Common myeloid progenitor, CD34-positive (primary cell): Measurements from ENCODE around the gene RPS6KL1. TPM values are rescaled to one million over a fixed set of nuclear protein-coding genes. Genes with fewer than 3 reads are reported as not detected.
A peak's percentile ranks its signal among the peaks of the same experiment; 100 is the strongest.

Source experiments
- CTCF ChIA-PET: fragments of 350-600 bp; sonication (Branson Sonifier 250); formaldehyde crosslinking; loops from one replicate; lab custom pipeline; 2021; ENCODE audit warnings: antibody characterized with exemption; lab: Charles Lee
- POLR2A ChIA-PET: fragments of 350-600 bp; sonication (Branson Sonifier 250); formaldehyde crosslinking; loops from one replicate; lab custom pipeline; 2021; ENCODE audit warnings: antibody characterized with exemption; lab: Charles Lee
- DNase-seq, 3 donors: peaks; one replicate each; pipeline versions ENCODE4 v3.0.0 to v3.0.0-alpha.2; 2013
- H3K27ac ChIP-seq, 2 experiments: 1 replicate in 1 of 2; 2 replicates in 1 of 2; pipeline ENCODE4 v1.7.0; 2013; ENCODE audit warnings: inconsistent platforms in 2 of 2, low read length in 2 of 2, mild to moderate bottlenecking in 2 of 2, low read depth in 1 of 2, moderate library complexity in 1 of 2; ENCODE audit not compliant: severe bottlenecking in 2 of 2, insufficient read depth in 1 of 2, poor library complexity in 1 of 2
- H3K27me3 ChIP-seq, 5 experiments: replicated peaks in 2 of 5; 1 replicate in 3 of 5; 2 replicates in 2 of 5; pipeline versions ENCODE4 v1.6.1 to v1.7.0; 2013; ENCODE audit warnings: low read length in 4 of 5, mild to moderate bottlenecking in 2 of 5, moderate library complexity in 2 of 5, inconsistent platforms in 1 of 5; ENCODE audit not compliant: insufficient read depth in 5 of 5, control insufficient read depth in 4 of 5
- H3K36me3 ChIP-seq, 4 experiments: 1 replicate in 2 of 4; 2 replicates in 2 of 4; pipeline versions ENCODE4 v1.6.1 to v1.7.0; 2013; ENCODE audit warnings: low read length in 3 of 4, control low read depth in 1 of 4, mild to moderate bottlenecking in 1 of 4; ENCODE audit not compliant: control insufficient read depth in 4 of 4, insufficient read depth in 4 of 4
- H3K4me1 ChIP-seq, 4 experiments: 1 replicate in 3 of 4; 2 replicates in 1 of 4; pipeline versions ENCODE4 v1.6.1 to v1.7.1; 2013; ENCODE audit warnings: low read length in 3 of 4, mild to moderate bottlenecking in 3 of 4, control low read depth in 1 of 4, inconsistent platforms in 1 of 4, moderate library complexity in 1 of 4; ENCODE audit not compliant: control insufficient read depth in 4 of 4, insufficient read depth in 4 of 4; ENCODE audit errors: control extremely low read depth in 1 of 4
- H3K4me3 ChIP-seq, 7 experiments: 1 replicate in 4 of 7; 2 replicates in 3 of 7; pipeline versions ENCODE4 v1.5.1 to v1.7.0; 2013; ENCODE audit warnings: mild to moderate bottlenecking in 7 of 7, low read length in 6 of 7, moderate library complexity in 6 of 7, inconsistent platforms in 2 of 7, low read depth in 2 of 7, control low read depth in 1 of 7; ENCODE audit not compliant: insufficient read depth in 4 of 7, control insufficient read depth in 1 of 7; ENCODE audit errors: extremely low read depth in 1 of 7
- H3K9me3 ChIP-seq, 5 experiments: 1 replicate in 4 of 5; 2 replicates in 1 of 5; pipeline versions ENCODE4 v1.6.1 to v1.7.1; 2013; ENCODE audit warnings: low read length in 4 of 5, mild to moderate bottlenecking in 2 of 5, inconsistent platforms in 1 of 5, low read depth in 1 of 5, moderate library complexity in 1 of 5; ENCODE audit not compliant: control insufficient read depth in 4 of 5, insufficient read depth in 2 of 5; ENCODE audit errors: control extremely low read depth in 1 of 5
- WGBS: methylation state at CpG from one replicate; pipeline ENCODE4 v1.1.5; 2013; ENCODE audit not compliant: insufficient coverage; 5-methylcytosine and 5-hydroxymethylcytosine counted together
- polyA plus RNA-seq: library from polyadenylated mRNA; unstranded; fragments of 120-200 nt; gene quantifications from one replicate; pipeline ENCODE4 v1.2.1, GENCODE V29; 2013

Gene RPS6KL1
- polyA plus RNA-seq, result 3.5 TPM

DNA sequence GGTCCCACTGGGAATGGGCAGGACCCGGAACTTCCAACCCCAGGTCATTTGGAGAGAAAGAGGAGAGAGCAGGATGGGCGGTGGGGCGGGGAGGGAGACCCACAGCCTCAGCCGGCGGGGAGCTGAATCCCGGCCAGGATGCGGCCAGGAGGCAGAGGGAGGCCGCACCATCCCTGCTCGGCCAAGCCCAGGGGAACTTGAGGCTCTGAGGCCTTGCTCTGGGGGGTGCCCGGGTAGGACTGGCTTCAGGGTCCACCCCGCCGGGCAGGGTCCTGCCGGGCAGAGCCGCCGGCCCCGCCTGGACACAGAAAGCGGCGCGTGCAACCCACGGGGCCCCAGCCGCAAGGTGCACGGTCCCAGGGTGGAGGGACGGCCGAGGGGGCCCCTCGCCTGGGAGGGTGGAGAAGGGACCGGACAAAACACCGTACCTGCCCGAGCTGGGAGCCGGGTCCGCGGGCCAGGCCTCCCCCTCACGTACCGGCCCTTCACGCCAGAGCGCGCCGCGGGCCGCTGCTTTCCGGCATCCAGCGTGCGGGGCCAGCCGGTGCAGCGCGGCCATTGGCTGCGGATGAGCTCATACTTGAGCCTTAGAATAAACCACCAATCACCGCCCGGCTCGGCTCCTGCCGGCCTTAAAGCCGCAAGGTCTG is at the start of gene RPS6KL1:
Gene RPS6KL1 (minus strand): TSS at position 509 of the 650 bp plus-strand sequence. CDS start 1,719 bp downstream, outside the sequence.
- CTCF ChIA-PET, result interaction anchor here (0.8 to 3.1 kb wide), 10 partner anchors 9 to 169 kb away, joined by 3 to 14 read pairs (median 8); no protein-coding TSS in a partner anchor
- H3K27ac ChIP-seq, result no peak within 1 kb of the TSS
- H3K9me3 ChIP-seq, result no peaks in the 10 kb centered on the region
- H3K27me3 ChIP-seq, result no peaks in the 10 kb centered on the region
- 10% methylated on average over 31 of the region's 51 CpGs for WGBS
- POLR2A ChIA-PET, result interaction anchor here (0.5 to 1.2 kb wide), 2 partner anchors 19 to 429 kb away, joined by 3 to 4 read pairs; partner anchors contain the start of gene ISCA2
- peaks cover 0 to 6% (median 3%) of the 10 kb centered on the region in 4 experiments for H3K4me1 ChIP-seq
- H3K4me3 ChIP-seq, result peak within 1 kb of the TSS; percentile 4 to 74 (median 66)
- DNase-seq, result peak; percentile 81 to 89 (median 87)
- H3K36me3 ChIP-seq, result no peaks in the 10 kb centered on the region

GRCh38 chr14:74968811-74969210 is 45.8 kb upstream of the RPS6KL1 start:
- no peaks in the 10 kb centered on the region for H3K9me3 ChIP-seq
- WGBS, result 93% methylated on average over 1 of the region's 1 CpG
- no peaks in the 10 kb centered on the region for H3K27me3 ChIP-seq
- H3K4me1 ChIP-seq, result peaks cover 0 to 18% (median 12%) of the 10 kb centered on the region in 4 experiments
- no peak overlapping the region for H3K4me3 ChIP-seq
- ChIA-PET POLR2A (no interaction called here), CTCF (interaction anchor here (0.8 to 2.0 kb wide), 7 partner anchors 13 to 120 kb away, joined by 3 to 7 read pairs (median 3); no protein-coding TSS in a partner anchor)
- no peak for DNase-seq
- no peak overlapping the region for H3K27ac ChIP-seq
- no peaks in the 10 kb centered on the region for H3K36me3 ChIP-seq

GRCh38 chr14:74965486-74966153 is 42.6 kb upstream of the RPS6KL1 start:
- ChIA-PET CTCF (interaction anchor here (0.8 to 2.8 kb wide), 6 partner anchors 10 to 36 kb away, joined by 3 to 12 read pairs (median 6); partner anchors contain the start of gene PGF), POLR2A (no interaction called here)
- WGBS, result 100% methylated on average over 3 of the region's 5 CpGs
- no peaks in the 10 kb centered on the region for H3K27me3 ChIP-seq
- H3K36me3 ChIP-seq, result no peaks in the 10 kb centered on the region
- H3K4me3 ChIP-seq, result no peak overlapping the region
- DNase-seq, result no peak
- no peak overlapping the region for H3K27ac ChIP-seq
- no peaks in the 10 kb centered on the region for H3K9me3 ChIP-seq
- peaks cover 4 to 25% (median 13%) of the 10 kb centered on the region in 4 experiments for H3K4me1 ChIP-seq

- no peak overlapping the region for H3K4me3 ChIP-seq
- peaks cover 4 to 25% (median 13%) of the 10 kb centered on the region in 4 experiments for H3K4me1 ChIP-seq
- ChIA-PET CTCF (interaction anchor here (0.8 to 2.8 kb wide), 11 partner anchors 8 to 60 kb away, joined by 3 to 12 read pairs (median 4); partner anchors contain the start of genes EIF2B2 and PGF), POLR2A (no interaction called here)
- H3K36me3 ChIP-seq, result no peaks in the 10 kb centered on the region
- 75% methylated on average over 1 of the region's 4 CpGs for WGBS
- peak in 1 of 3 donors; percentile 26 for DNase-seq
- H3K27ac ChIP-seq, result no peak overlapping the region
- no peaks in the 10 kb centered on the region for H3K27me3 ChIP-seq
- H3K9me3 ChIP-seq, result no peaks in the 10 kb centered on the region
Measured at GRCh38 chr14:74964787-74965485, 41.9 kb upstream of the RPS6KL1 start.

DNA sequence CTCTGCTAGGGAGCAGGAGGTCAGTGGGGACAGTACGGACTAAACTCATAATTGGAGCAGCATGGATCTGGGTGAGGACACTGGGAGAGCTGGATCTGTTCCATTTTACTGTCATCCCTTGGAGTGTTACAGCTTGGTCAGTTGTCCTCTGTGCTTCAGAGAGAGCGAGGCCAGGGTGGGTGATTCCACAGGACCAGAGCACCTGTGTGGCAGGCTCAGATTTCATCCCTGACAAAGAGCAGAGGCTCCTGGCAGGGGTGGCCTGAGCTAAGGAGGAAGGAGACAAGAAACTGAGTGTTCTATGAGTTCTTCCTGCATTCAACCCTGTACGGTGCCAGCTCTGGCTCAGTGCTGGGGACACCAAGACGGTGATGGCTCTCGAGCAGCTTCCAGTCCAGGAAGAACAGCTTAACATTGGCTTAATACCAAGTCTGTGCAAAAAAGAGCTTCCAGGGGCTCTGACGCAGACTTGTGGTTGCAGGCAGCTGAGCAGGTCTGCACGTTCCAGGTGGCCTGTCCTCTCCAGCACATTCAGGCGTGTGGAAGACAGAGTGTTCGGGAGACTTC is 40.7 kb upstream of the RPS6KL1 start:
- DNase-seq, result peak; percentile 28 to 61 (median 55)
- Histone ChIP-seq H3K36me3 (no peaks in the 10 kb centered on the region), H3K4me3 (no peak overlapping the region), H3K27ac (no peak overlapping the region), H3K27me3 (no peaks in the 10 kb centered on the region), H3K9me3 (no peaks in the 10 kb centered on the region), H3K4me1 (peaks cover 4 to 32% (median 14%) of the 10 kb centered on the region in 4 experiments)
- POLR2A ChIA-PET, result interaction anchor here (1.0 kb wide), 1 partner anchor 9 kb away, joined by 5 read pairs; the partner anchor contains the start of gene PGF
- WGBS, result 54% methylated on average over 9 of the region's 9 CpGs
- CTCF ChIA-PET, result interaction anchor here (1.4 to 2.8 kb wide), 5 partner anchors 9 to 19 kb away, joined by 4 to 12 read pairs (median 5); no protein-coding TSS in a partner anchor

DNA sequence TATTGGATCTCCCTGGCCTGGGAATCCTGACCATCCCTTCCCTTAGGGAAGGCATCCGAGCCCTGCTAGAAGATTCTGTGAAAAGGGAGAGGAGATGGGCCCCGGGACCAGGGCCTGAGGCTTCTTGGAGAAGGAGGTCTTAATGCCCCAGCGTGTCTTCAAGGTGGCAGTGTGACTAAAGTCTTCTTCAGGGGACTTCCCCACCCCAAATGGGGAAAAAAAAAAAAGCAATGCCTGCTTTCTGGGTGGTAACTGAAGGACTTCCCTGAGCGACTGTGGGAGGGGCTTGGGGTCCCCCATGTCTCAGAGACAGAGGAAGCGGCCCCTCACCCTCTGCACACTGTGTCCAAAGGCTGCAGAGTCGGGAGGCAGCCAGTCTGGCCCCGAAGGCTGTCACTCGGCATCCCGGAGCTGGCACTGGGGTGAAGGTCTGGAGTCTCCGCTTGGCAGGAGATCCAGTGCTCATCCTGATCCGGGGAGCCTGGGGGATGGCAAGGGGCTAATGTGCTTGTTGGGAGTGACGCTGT is 40.2 kb upstream of the RPS6KL1 start:
- no peak overlapping the region for H3K4me3 ChIP-seq
- H3K36me3 ChIP-seq, result no peaks in the 10 kb centered on the region
- WGBS, result 93% methylated on average over 9 of the region's 12 CpGs
- H3K4me1 ChIP-seq, result peaks cover 4 to 32% (median 14%) of the 10 kb centered on the region in 4 experiments
- peak in 1 of 3 donors; percentile 31 for DNase-seq
- H3K27ac ChIP-seq, result no peak overlapping the region
- H3K9me3 ChIP-seq, result no peaks in the 10 kb centered on the region
- CTCF ChIA-PET, result interaction anchor here (1.4 to 2.8 kb wide), 5 partner anchors 10 to 18 kb away, joined by 4 to 12 read pairs (median 5); no protein-coding TSS in a partner anchor
- no peaks in the 10 kb centered on the region for H3K27me3 ChIP-seq
- POLR2A ChIA-PET, result interaction anchor here (1.0 kb wide), 1 partner anchor 8 kb away, joined by 5 read pairs; the partner anchor contains the start of gene PGF
